Testis (tissue), 3 donors: ENCODE measurements around the gene FGR. TPM values are rescaled to one million over a fixed set of nuclear protein-coding genes. Genes with fewer than 3 reads are reported as not detected.
A peak's percentile ranks its signal among the peaks of the same experiment; 100 is the strongest.

Experiments used
- DNase-seq: peaks from one replicate; pipeline ENCODE4 v3.0.0-alpha.2; 2019
- H3K27ac ChIP-seq, 2 donors: fragments of 200-600 bp; sonication (generic); one replicate each; pipeline ENCODE4 v1.5.1; 2019
- H3K27me3 ChIP-seq: fragments of 200-600 bp; sonication (generic); one replicate; pipeline ENCODE4 v1.5.1; 2019
- H3K36me3 ChIP-seq: fragments of 200-600 bp; sonication (generic); one replicate; pipeline ENCODE4 v1.5.1; 2017; ENCODE audit warnings: low read depth; ENCODE audit errors: missing control alignments
- H3K4me1 ChIP-seq: fragments of 200-600 bp; sonication (generic); one replicate; pipeline ENCODE4 v1.5.1; 2019
- H3K4me3 ChIP-seq, 2 donors: fragments of 200-600 bp; sonication (generic); one replicate each; pipeline ENCODE4 v1.5.1; 2017 to 2019
- H3K9me3 ChIP-seq: fragments of 200-600 bp; sonication (generic); one replicate; pipeline ENCODE4 v1.5.1; 2017
- CTCF ChIP-seq, 3 experiments: fragments of 450-650 bp in 2 of 3; fragments of 200-600 bp in 1 of 3; sonication (generic) in 1 of 3; IDR thresholded peaks; one replicate each; pipeline ENCODE4 v1.5.1; 2016 to 2019; ENCODE audit warnings: antibody characterized with exemption in 3 of 3, mild to moderate bottlenecking in 2 of 3, moderate library complexity in 1 of 3
- POLR2A ChIP-seq: fragments of 450-650 bp; IDR thresholded peaks from one replicate; pipeline ENCODE4 v1.6.1; 2017; ENCODE audit warnings: antibody characterized with exemption, mild to moderate bottlenecking, moderate library complexity
- WGBS, 2 donors: methylation state at CpG; one replicate each; pipeline ENCODE4 v1.1.5; 2018; 5-methylcytosine and 5-hydroxymethylcytosine counted together
- intact Hi-C: fragments of 100-400 bp; cut with DNase I; formaldehyde crosslinking; loops from one replicate; pipeline ENCODE4 v1.15.1; 2023; ENCODE audit warnings: low total_unique reads
- polyA plus RNA-seq: library from polyadenylated mRNA; stranded (reverse); fragments of 350-450 nt; fragmentation: Illumina TruSeq; extraction: RNeasy Lipid Tissue Mini Kit (QIAGEN cat#74804); gene quantifications from one replicate; pipeline ENCODE4 v1.2.3, GENCODE V29; 2014; ENCODE audit warnings: low read depth, low replicate concordance; ENCODE audit not compliant: insufficient read depth
- total RNA-seq, 2 donors: library from RNA; depleted of rRNA; stranded (reverse); fragments of >200 nt; gene quantifications; one replicate each; pipeline ENCODE4 v1.2.3, GENCODE V29; 2016

Gene FGR
- total and polyA plus RNA-seq, 3 donors from 2014 or later, result 5.2 to 10.2 (median 10.0) TPM

- Histone ChIP-seq H3K27me3 (no peaks in the 10 kb centered on the region), H3K9me3 (no peaks in the 10 kb centered on the region), H3K4me3 (peak within 1 kb of the TSS; percentile 85 to 86), H3K27ac (peak within 1 kb of the TSS; percentile 91 to 94), H3K36me3 (no peaks in the 10 kb centered on the region), H3K4me1 (peaks cover 36% of the 10 kb centered on the region)
- 0 to 1% methylated on average over 34 to 73 of the region's 74 CpGs for WGBS, 2 donors
- peak; percentile 95 for DNase-seq
- intact Hi-C loops, result loop anchor here (5.0 to 10.0 kb wide), 2 partner anchors 47 to 209 kb away; partner anchors contain the start of gene GPR3
- peak in 1 of 3 experiments; percentile 67 for TF ChIP-seq CTCF (IDR thresholded peaks at IDR 0.05)
- peak; percentile 34 for TF ChIP-seq POLR2A
These were observed 31.1 kb downstream of the FGR start, which contains the start of gene AHDC1 for GRCh38 chr1:27603681-27604578. TSS of gene AHDC1 (minus strand) at chr1:27604144. CDS start at chr1:27552115, 52,029 bp downstream.

GRCh38 chr1:27603309-27603680, 31.7 kb downstream of the FGR start:
- no peak for DNase-seq
- peak overlapping the region; percentile 91 to 94 for H3K27ac ChIP-seq
- no peaks in the 10 kb centered on the region for H3K9me3 ChIP-seq
- no peak for TF ChIP-seq POLR2A
- TF ChIP-seq CTCF (IDR thresholded peaks at IDR 0.05), result no peak
- no peaks in the 10 kb centered on the region for H3K36me3 ChIP-seq
- H3K27me3 ChIP-seq, result no peaks in the 10 kb centered on the region
- WGBS, 2 donors, result 0% methylated on average over 31 of the region's 43 CpGs; no CpG with 5 or more reads in 1 of the 2 donors
- H3K4me1 ChIP-seq, result peaks cover 42% of the 10 kb centered on the region
- peak overlapping the region; percentile 85 to 86 for H3K4me3 ChIP-seq
- intact Hi-C loops, result loop anchor here (5.0 to 10.0 kb wide), 2 partner anchors 46 to 208 kb away; partner anchors contain the start of gene GPR3

- WGBS, 2 donors, result 0 to 1% methylated on average over 18 to 53 of the region's 54 CpGs
- Histone ChIP-seq H3K4me1 (peaks cover 48% of the 10 kb centered on the region), H3K9me3 (no peaks in the 10 kb centered on the region), H3K27ac (peak overlapping the region; percentile 91 to 94), H3K27me3 (no peaks in the 10 kb centered on the region), H3K4me3 (peak overlapping the region; percentile 85 to 86), H3K36me3 (no peaks in the 10 kb centered on the region)
- intact Hi-C loops, result loop anchor here (5.0 to 10.0 kb wide), 2 partner anchors 45 to 208 kb away; partner anchors contain the start of gene GPR3
- no peak for TF ChIP-seq POLR2A
- TF ChIP-seq CTCF (IDR thresholded peaks at IDR 0.05), result no peak
- no peak for DNase-seq
These were observed 32.3 kb downstream of the FGR start for GRCh38 chr1:27602462-27603308.

- Histone ChIP-seq H3K9me3 (no peaks in the 10 kb centered on the region), H3K4me3 (peak overlapping the region; percentile 85 to 86), H3K27me3 (no peaks in the 10 kb centered on the region), H3K4me1 (peaks cover 50% of the 10 kb centered on the region), H3K36me3 (no peaks in the 10 kb centered on the region), H3K27ac (peak overlapping the region; percentile 91 to 94)
- TF ChIP-seq CTCF (IDR thresholded peaks at IDR 0.05), result no peak
- no peak for TF ChIP-seq POLR2A
- 9 to 19% methylated on average over 10 to 23 of the region's 23 CpGs for WGBS, 2 donors
- intact Hi-C loops, result loop anchor here (5.0 to 10.0 kb wide), 2 partner anchors 45 to 207 kb away; partner anchors contain the start of gene GPR3
- no peak for DNase-seq
These were observed 33.1 kb downstream of the FGR start for GRCh38 chr1:27601771-27602461.
